GM15510 (cell line): ENCODE measurements around the gene SELENOK.

Experiments used
- POLR2A ChIP-seq: IDR thresholded peaks from 3 replicates; pipeline ENCODE4 v1.6.1; 2011; ENCODE audit warnings: borderline replicate concordance; ENCODE audit not compliant: insufficient read length; ENCODE audit errors: extremely low read depth

SELENOK gene

GRCh38 chr3:53891497-53892285 is at the start of gene SELENOK:
SELENOK (minus strand) TSS chr3:53891859.
- peak; percentile 90 for TF ChIP-seq POLR2A

GRCh38 chr3:53941184-53941583 is 49.5 kb upstream of the SELENOK start:
- no peak for TF ChIP-seq POLR2A

- no peak for TF ChIP-seq POLR2A
Observed at GRCh38 chr3:53940623-53941022, 49.0 kb upstream of the SELENOK start.

GRCh38 chr3:53939813-53940212 is 48.2 kb upstream of the SELENOK start:
- no peak for TF ChIP-seq POLR2A

- TF ChIP-seq POLR2A = no peak
Observed at GRCh38 chr3:53939086-53939582, 47.5 kb upstream of the SELENOK start.

- no peak for TF ChIP-seq POLR2A
Observed at GRCh38 chr3:53938645-53939044, 47.0 kb upstream of the SELENOK start.

GRCh38 chr3:53936347-53936746 is 44.7 kb upstream of the SELENOK start:
- no peak for TF ChIP-seq POLR2A

GRCh38 chr3:53935283-53935901 is 43.7 kb upstream of the SELENOK start:
- no peak for TF ChIP-seq POLR2A

GRCh38 chr3:53921296-53921695 is 29.6 kb upstream of the SELENOK start:
- TF ChIP-seq POLR2A = no peak

GRCh38 chr3:53919741-53920140 is 28.1 kb upstream of the SELENOK start:
- TF ChIP-seq POLR2A = no peak

- no peak for TF ChIP-seq POLR2A
Observed at GRCh38 chr3:53913401-53913800, 21.7 kb upstream of the SELENOK start.

- TF ChIP-seq POLR2A = no peak
Observed at GRCh38 chr3:53902711-53903110, 11.1 kb upstream of the SELENOK start.

- TF ChIP-seq POLR2A = no peak
Observed at GRCh38 chr3:53902067-53902466, 10.4 kb upstream of the SELENOK start.

- TF ChIP-seq POLR2A = no peak
Observed at GRCh38 chr3:53900666-53901331, 9.1 kb upstream of the SELENOK start.

- no peak for TF ChIP-seq POLR2A
Observed at GRCh38 chr3:53899750-53900149, 8.1 kb upstream of the SELENOK start.
